LNCAP (cell line): ENCODE measurements around the gene PTGIS.

Experiments
- TF ChIP-seq, protein P1 (sequence below): fragments of 450-650 bp; IDR thresholded peaks from 2 replicates; pipeline ENCODE4 v1.5.1; 2017; ENCODE audit warnings: mild to moderate bottlenecking

PTGIS gene

GRCh38 chr20:49566401-49567364 is 1.3 kb downstream of the PTGIS start:
- TF ChIP-seq, protein P1, sequence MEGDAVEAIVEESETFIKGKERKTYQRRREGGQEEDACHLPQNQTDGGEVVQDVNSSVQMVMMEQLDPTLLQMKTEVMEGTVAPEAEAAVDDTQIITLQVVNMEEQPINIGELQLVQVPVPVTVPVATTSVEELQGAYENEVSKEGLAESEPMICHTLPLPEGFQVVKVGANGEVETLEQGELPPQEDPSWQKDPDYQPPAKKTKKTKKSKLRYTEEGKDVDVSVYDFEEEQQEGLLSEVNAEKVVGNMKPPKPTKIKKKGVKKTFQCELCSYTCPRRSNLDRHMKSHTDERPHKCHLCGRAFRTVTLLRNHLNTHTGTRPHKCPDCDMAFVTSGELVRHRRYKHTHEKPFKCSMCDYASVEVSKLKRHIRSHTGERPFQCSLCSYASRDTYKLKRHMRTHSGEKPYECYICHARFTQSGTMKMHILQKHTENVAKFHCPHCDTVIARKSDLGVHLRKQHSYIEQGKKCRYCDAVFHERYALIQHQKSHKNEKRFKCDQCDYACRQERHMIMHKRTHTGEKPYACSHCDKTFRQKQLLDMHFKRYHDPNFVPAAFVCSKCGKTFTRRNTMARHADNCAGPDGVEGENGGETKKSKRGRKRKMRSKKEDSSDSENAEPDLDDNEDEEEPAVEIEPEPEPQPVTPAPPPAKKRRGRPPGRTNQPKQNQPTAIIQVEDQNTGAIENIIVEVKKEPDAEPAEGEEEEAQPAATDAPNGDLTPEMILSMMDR: no peak

DNA sequence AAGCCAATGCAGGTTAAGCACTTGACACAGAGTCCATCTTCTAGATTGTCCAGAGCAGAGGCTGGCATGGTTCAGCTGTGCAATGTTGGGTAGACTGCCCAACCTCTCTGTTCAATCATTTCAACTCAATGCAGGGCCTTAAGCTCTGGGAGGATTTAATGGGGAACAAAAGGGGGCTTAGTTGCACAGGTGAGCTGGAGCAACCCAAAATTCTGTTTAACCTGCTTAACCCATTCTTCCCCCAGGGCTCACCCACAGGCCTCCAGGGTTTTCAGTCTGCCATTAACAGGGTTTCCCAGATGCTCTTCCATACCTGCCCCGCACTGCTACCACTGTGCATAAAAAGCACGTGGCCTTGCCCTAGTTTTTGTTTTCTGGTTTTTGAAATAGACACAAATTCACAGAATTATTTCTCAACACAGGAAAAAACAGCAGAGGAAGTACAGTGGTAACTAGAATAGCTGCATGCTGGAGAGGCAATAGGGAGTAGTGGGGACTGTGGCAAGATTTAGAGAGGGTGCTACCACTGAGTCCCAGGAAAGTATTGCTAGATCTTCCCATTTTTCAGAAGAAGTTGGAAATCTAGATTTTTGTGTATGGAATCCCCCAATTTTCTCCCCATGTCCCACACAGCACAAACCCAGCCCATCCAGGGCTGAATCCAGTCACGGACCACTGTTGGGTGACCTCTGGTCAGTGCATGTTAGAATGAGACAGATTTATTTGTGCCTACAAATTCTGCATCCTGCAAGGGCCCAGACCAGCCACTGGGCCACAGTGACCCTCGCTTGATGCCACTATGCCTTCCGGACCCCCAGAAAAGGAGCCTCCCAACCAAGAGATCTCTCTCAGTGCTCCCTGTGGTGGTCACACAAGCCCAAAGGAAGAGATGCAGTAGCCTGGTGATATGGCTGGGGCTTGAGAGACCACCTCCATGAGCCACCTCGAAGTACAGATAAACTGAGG is 4.6 kb downstream of the PTGIS start:
- TF ChIP-seq, protein P1: no peak

GRCh38 chr20:49562311-49563014 is 5.5 kb downstream of the PTGIS start:
- TF ChIP-seq, protein P1: no peak

DNA sequence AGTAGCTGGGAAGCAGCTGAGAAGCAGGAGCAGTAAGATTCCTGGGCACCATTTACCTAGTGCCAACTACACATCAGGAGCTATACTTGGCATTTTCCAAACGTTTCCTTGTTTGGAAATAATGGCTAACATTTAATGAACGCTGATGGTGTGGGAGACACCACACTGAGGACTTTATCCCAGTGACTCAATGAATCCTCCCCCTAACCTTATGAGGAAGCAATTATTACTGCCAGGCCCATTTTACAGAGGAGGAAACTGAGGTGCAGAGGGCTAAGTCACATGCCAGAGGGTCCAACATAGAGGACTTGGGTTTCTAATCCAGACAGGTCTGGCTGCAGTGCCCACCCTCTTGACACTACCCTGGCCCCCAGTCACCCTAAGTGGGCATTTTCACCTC is 6.1 kb downstream of the PTGIS start:
- TF ChIP-seq, protein P1: no peak

DNA sequence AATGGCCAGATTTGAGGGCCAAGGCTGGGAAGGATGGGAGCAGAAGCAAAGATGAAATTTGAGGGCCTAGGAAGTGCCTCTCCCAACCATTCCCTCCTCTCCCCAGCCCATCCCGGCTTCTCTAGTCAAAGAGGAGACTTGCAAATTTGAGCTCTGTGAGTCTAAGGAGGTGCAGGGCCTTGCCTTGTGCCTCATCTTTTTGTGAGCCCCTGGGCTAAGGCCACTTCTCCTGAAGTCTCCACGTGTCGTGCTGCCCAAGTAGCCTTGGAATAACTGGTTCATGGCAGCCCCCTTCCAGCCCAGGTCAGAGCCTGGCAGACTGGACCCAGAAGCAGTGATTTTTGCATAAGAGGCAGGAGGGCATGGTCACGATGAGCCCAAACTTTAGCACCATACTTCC is 6.7 kb downstream of the PTGIS start:
- TF ChIP-seq, protein P1: no peak

GRCh38 chr20:49560646-49561045 is 7.3 kb downstream of the PTGIS start:
- TF ChIP-seq, protein P1: no peak

DNA sequence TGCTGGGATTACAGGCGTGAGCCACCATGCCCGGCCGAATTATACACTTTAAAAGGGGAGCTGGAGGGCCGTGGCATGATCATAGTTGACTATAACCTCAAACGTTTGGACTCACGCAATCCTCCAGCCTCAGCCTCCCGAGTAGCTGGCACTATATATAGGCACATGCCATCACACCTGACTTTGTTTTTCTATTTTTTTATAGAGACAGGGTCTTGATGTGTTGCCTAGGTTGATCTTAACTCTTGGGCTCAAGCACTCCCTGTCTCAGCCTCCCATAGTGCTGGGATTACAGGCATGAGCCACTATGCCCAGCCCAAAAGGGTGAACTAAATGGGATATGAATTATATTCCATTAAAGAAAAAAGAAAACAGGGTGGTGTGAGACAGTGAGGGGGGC is 7.8 kb downstream of the PTGIS start:
- TF ChIP-seq, protein P1: no peak
